Skin of body (tissue), 2 donors: ENCODE measurements around the gene TAB3. TPM values are rescaled to one million over a fixed set of nuclear protein-coding genes. Genes with fewer than 3 reads are reported as not detected.

ENCODE experiments used
- DNase-seq: peaks from one replicate; lab custom pipeline; 2025; lab: John Stamatoyannopoulos, UW
- total RNA-seq: library from RNA; depleted of rRNA; stranded (reverse); fragments of >200 nt; gene quantifications from one replicate; pipeline ENCODE4 v1.2.3, GENCODE V29; 2014

The TAB3 gene
- 16.0 TPM for total RNA-seq

GRCh38 chrX:30889147-30890140 lies at the start of gene TAB3:
Gene TAB3 (minus strand): TSS chrX:30889254. CDS start chrX:30859588, 29,666 bp downstream.
- DNase-seq: peak; percentile 91

- DNase-seq: no peak
Measured at GRCh38 chrX:30938295-30938694, 49.2 kb upstream of the TAB3 start.

- DNase-seq: no peak
Measured at GRCh38 chrX:30935985-30936384, 46.9 kb upstream of the TAB3 start.

- no peak for DNase-seq
Measured at GRCh38 chrX:30931920-30932319, 42.9 kb upstream of the TAB3 start.

GRCh38 chrX:30930679-30931078 lies 41.6 kb upstream of the TAB3 start:
- DNase-seq: no peak

- no peak for DNase-seq
Measured at GRCh38 chrX:30930143-30930542, 41.1 kb upstream of the TAB3 start.

GRCh38 chrX:30920271-30920670 lies 31.2 kb upstream of the TAB3 start:
- DNase-seq: no peak

- DNase-seq: no peak
Measured at GRCh38 chrX:30918480-30918879, 29.4 kb upstream of the TAB3 start.

GRCh38 chrX:30913492-30913891 lies 24.4 kb upstream of the TAB3 start:
- DNase-seq: no peak

GRCh38 chrX:30910124-30910860 lies 21.2 kb upstream of the TAB3 start:
- no peak for DNase-seq

- DNase-seq: no peak
Measured at GRCh38 chrX:30906726-30907125, 17.7 kb upstream of the TAB3 start.

GRCh38 chrX:30905321-30905720 lies 16.3 kb upstream of the TAB3 start:
- DNase-seq: no peak

- no peak for DNase-seq
Measured at GRCh38 chrX:30904632-30905031, 15.6 kb upstream of the TAB3 start.

GRCh38 chrX:30904186-30904585 lies 15.1 kb upstream of the TAB3 start:
- DNase-seq: no peak

- DNase-seq: no peak
Measured at GRCh38 chrX:30900227-30900626, 11.2 kb upstream of the TAB3 start.

- no peak for DNase-seq
Measured at GRCh38 chrX:30898886-30899285, 9.8 kb upstream of the TAB3 start.

- DNase-seq: no peak
Measured at GRCh38 chrX:30895370-30895769, 6.3 kb upstream of the TAB3 start.

GRCh38 chrX:30893206-30893605 lies 4.2 kb upstream of the TAB3 start:
- DNase-seq: no peak

GRCh38 chrX:30892591-30892990 lies 3.5 kb upstream of the TAB3 start:
- DNase-seq: no peak

- peak; percentile 3 for DNase-seq
Measured at GRCh38 chrX:30888526-30889146, 418 bp downstream of the TAB3 start.

GRCh38 chrX:30887721-30888120 lies 1.3 kb downstream of the TAB3 start:
- no peak for DNase-seq

GRCh38 chrX:30887288-30887687 lies 1.8 kb downstream of the TAB3 start:
- DNase-seq: no peak
